ENCODE data around the gene SPATA45.

Gene SPATA45

GRCh38 chr1:212791261-212791675, 56.2 kb downstream of the SPATA45 start:
- H3K4me2 ChIP-seq (ENCODE audit: low read depth, low read length, poor library complexity, severe bottlenecking) = peak overlapping the region; percentile 75
- TF ChIP-seq EZH2phosphoT487 (IDR thresholded peaks at IDR 0.05; ENCODE audit: borderline replicate concordance) (no peak), CTCF (conservative IDR thresholded peaks at IDR 0.05; ENCODE audit: low read length) (no peak)
- H2AFZ ChIP-seq (ENCODE audit: low read length) = peak overlapping the region; percentile 79
- no peaks in the 10 kb centered on the region for H3K27me3 ChIP-seq (ENCODE audit: insufficient read depth, low read length, poor library complexity, severe bottlenecking)
- H3F3A ChIP-seq (ENCODE audit: low read depth) = no peaks in the 10 kb centered on the region
- H3K4me3 ChIP-seq (ENCODE audit: low read length, poor library complexity, severe bottlenecking) = peak overlapping the region; percentile 94
- H3K36me3 ChIP-seq (ENCODE audit: insufficient read depth, low read length) = peaks cover 3% of the 10 kb centered on the region; the same call in 1 of the 2 replicates
- H3K9ac ChIP-seq (ENCODE audit: low read depth, low read length, poor library complexity, severe bottlenecking) = peak overlapping the region; percentile 86
- H3K9me3 ChIP-seq (ENCODE audit: insufficient read depth, low read depth, low read length) = no peaks in the 10 kb centered on the region
- peaks cover 19% of the 10 kb centered on the region for H4K20me1 ChIP-seq (ENCODE audit: insufficient read depth, low read length, poor library complexity, severe bottlenecking)
- peaks cover 49% of the 10 kb centered on the region for H3K4me1 ChIP-seq (ENCODE audit: insufficient read depth, low read length, poor library complexity, severe bottlenecking)
- no peaks in the 10 kb centered on the region for H3K9me2 ChIP-seq (replicated peaks; ENCODE audit: low read depth, low read length)
- peaks cover 64% of the 10 kb centered on the region for H3K79me2 ChIP-seq (ENCODE audit: insufficient read depth, low read length)

GRCh38 chr1:212785871-212786270, 61.6 kb downstream of the SPATA45 start:
- TF ChIP-seq CTCF (conservative IDR thresholded peaks at IDR 0.05; ENCODE audit: low read length) = no peak
- no peak for TF ChIP-seq EZH2phosphoT487 (IDR thresholded peaks at IDR 0.05; ENCODE audit: borderline replicate concordance)
- H3K36me3 ChIP-seq (ENCODE audit: insufficient read depth, low read length) = peaks cover 43% of the 10 kb centered on the region
- no peak overlapping the region for H3K9ac ChIP-seq (ENCODE audit: low read depth, low read length, poor library complexity, severe bottlenecking)
- H4K20me1 ChIP-seq (ENCODE audit: insufficient read depth, low read length, poor library complexity, severe bottlenecking) = peaks cover 19% of the 10 kb centered on the region
- no peak overlapping the region for H3K4me2 ChIP-seq (ENCODE audit: low read depth, low read length, poor library complexity, severe bottlenecking)
- no peaks in the 10 kb centered on the region; the same call in 1 of the 2 replicates for H3F3A ChIP-seq (ENCODE audit: low read depth)
- H3K9me2 ChIP-seq (replicated peaks; ENCODE audit: low read depth, low read length) = no peaks in the 10 kb centered on the region
- no peaks in the 10 kb centered on the region for H3K9me3 ChIP-seq (ENCODE audit: insufficient read depth, low read depth, low read length)
- H2AFZ ChIP-seq (ENCODE audit: low read length) = no peak overlapping the region
- H3K4me3 ChIP-seq (ENCODE audit: low read length, poor library complexity, severe bottlenecking) = no peak overlapping the region
- H3K79me2 ChIP-seq (ENCODE audit: insufficient read depth, low read length) = peaks cover 40% of the 10 kb centered on the region
- H3K27me3 ChIP-seq (ENCODE audit: insufficient read depth, low read length, poor library complexity, severe bottlenecking) = no peaks in the 10 kb centered on the region
- peaks cover 28% of the 10 kb centered on the region for H3K4me1 ChIP-seq (ENCODE audit: insufficient read depth, low read length, poor library complexity, severe bottlenecking)

- no peak for TF ChIP-seq CTCF (conservative IDR thresholded peaks at IDR 0.05; ENCODE audit: low read length)
- no peak for TF ChIP-seq EZH2phosphoT487 (IDR thresholded peaks at IDR 0.05; ENCODE audit: borderline replicate concordance)
- Histone ChIP-seq H3F3A (ENCODE audit: low read depth) (no peaks in the 10 kb centered on the region; the same call in 1 of the 2 replicates), H3K79me2 (ENCODE audit: insufficient read depth, low read length) (peaks cover 23% of the 10 kb centered on the region), H3K9ac (ENCODE audit: low read depth, low read length, poor library complexity, severe bottlenecking) (no peak overlapping the region), H3K4me3 (ENCODE audit: low read length, poor library complexity, severe bottlenecking) (no peak overlapping the region), H3K9me3 (ENCODE audit: insufficient read depth, low read depth, low read length) (no peaks in the 10 kb centered on the region), H3K27me3 (ENCODE audit: insufficient read depth, low read length, poor library complexity, severe bottlenecking) (no peaks in the 10 kb centered on the region), H3K9me2 (replicated peaks; ENCODE audit: low read depth, low read length) (no peaks in the 10 kb centered on the region), H4K20me1 (ENCODE audit: insufficient read depth, low read length, poor library complexity, severe bottlenecking) (peaks cover 10% of the 10 kb centered on the region), H3K4me2 (ENCODE audit: low read depth, low read length, poor library complexity, severe bottlenecking) (no peak overlapping the region), H2AFZ (ENCODE audit: low read length) (no peak overlapping the region), H3K4me1 (ENCODE audit: insufficient read depth, low read length, poor library complexity, severe bottlenecking) (peaks cover 18% of the 10 kb centered on the region), H3K36me3 (ENCODE audit: insufficient read depth, low read length) (peaks cover 45% of the 10 kb centered on the region)
Observed at GRCh38 chr1:212783976-212784375, 63.5 kb downstream of the SPATA45 start.

Data from Loucy (cell line).